Amniotic epithelial cell (primary cell): ENCODE measurements around the gene FXYD7.
A peak's percentile ranks its signal among the peaks of the same experiment; 100 is the strongest.

Experiments used
- DNase-seq: peaks from one replicate; pipeline ENCODE4 v3.0.0-alpha.2; 2010; ENCODE audit warnings: low read depth

FXYD7 gene

GRCh38 chr19:35110974-35111373 is 32.1 kb upstream of the FXYD7 start:
- DNase-seq = no peak

- no peak for DNase-seq
Observed at GRCh38 chr19:35112995-35113688, 29.9 kb upstream of the FXYD7 start.

- DNase-seq = peak; percentile 32
Observed at GRCh38 chr19:35114353-35115176, 28.5 kb upstream of the FXYD7 start.

- no peak for DNase-seq
Observed at GRCh38 chr19:35115177-35115951, 27.7 kb upstream of the FXYD7 start, which contains the start of gene FXYD3. Gene FXYD3 (plus strand): TSS chr19:35115823. CDS start chr19:35119377, 3,554 bp downstream.

GRCh38 chr19:35116072-35116801 is 26.8 kb upstream of the FXYD7 start:
- DNase-seq = no peak

GRCh38 chr19:35117116-35117515 is 25.9 kb upstream of the FXYD7 start:
- no peak for DNase-seq

GRCh38 chr19:35117799-35118198 is 25.3 kb upstream of the FXYD7 start:
- DNase-seq = no peak

GRCh38 chr19:35118268-35119020 is 24.6 kb upstream of the FXYD7 start:
- no peak for DNase-seq

GRCh38 chr19:35119091-35119490 is 24.0 kb upstream of the FXYD7 start:
- no peak for DNase-seq

GRCh38 chr19:35119578-35120155 is 23.4 kb upstream of the FXYD7 start:
- no peak for DNase-seq

- DNase-seq = peak; percentile 16
Observed at GRCh38 chr19:35120492-35120891, 22.6 kb upstream of the FXYD7 start.

- no peak for DNase-seq
Observed at GRCh38 chr19:35120898-35121297, 22.2 kb upstream of the FXYD7 start.

GRCh38 chr19:35122687-35123551 is 20.1 kb upstream of the FXYD7 start:
- DNase-seq = no peak

- DNase-seq = no peak
Observed at GRCh38 chr19:35123573-35123972, 19.5 kb upstream of the FXYD7 start.

GRCh38 chr19:35124098-35125060 is 18.7 kb upstream of the FXYD7 start:
- DNase-seq = peak; percentile 71

- no peak for DNase-seq
Observed at GRCh38 chr19:35125270-35125717, 17.8 kb upstream of the FXYD7 start.

- DNase-seq = no peak
Observed at GRCh38 chr19:35125749-35126623, 17.1 kb upstream of the FXYD7 start.

GRCh38 chr19:35126624-35126959 is 16.5 kb upstream of the FXYD7 start:
- DNase-seq = no peak
